ENCODE data around the gene CHDH.

- TF ChIP-seq, protein P1, sequence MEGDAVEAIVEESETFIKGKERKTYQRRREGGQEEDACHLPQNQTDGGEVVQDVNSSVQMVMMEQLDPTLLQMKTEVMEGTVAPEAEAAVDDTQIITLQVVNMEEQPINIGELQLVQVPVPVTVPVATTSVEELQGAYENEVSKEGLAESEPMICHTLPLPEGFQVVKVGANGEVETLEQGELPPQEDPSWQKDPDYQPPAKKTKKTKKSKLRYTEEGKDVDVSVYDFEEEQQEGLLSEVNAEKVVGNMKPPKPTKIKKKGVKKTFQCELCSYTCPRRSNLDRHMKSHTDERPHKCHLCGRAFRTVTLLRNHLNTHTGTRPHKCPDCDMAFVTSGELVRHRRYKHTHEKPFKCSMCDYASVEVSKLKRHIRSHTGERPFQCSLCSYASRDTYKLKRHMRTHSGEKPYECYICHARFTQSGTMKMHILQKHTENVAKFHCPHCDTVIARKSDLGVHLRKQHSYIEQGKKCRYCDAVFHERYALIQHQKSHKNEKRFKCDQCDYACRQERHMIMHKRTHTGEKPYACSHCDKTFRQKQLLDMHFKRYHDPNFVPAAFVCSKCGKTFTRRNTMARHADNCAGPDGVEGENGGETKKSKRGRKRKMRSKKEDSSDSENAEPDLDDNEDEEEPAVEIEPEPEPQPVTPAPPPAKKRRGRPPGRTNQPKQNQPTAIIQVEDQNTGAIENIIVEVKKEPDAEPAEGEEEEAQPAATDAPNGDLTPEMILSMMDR (IDR thresholded peaks at IDR 0.05): no peak
- TF ChIP-seq EP300 (IDR thresholded peaks at IDR 0.05) (no peak), POLR2A (IDR thresholded peaks at IDR 0.05) (no peak)
Measured at GRCh38 chr3:53863145-53863544, 16.9 kb upstream of the CHDH start.
